HepG2 (cell line): ENCODE data around the gene SIM1. TPM values are rescaled to one million over a fixed set of nuclear protein-coding genes. Genes with fewer than 3 reads are reported as not detected.

Source experiments
- ATAC-seq: fragments of 200-7000 bp; cut with Tn5 transposase; 3 replicates; pipeline ENCODE4 v1.9.1; 2020; ENCODE audit warnings: mild to moderate bottlenecking, moderate library complexity
- BruUV-seq: library from RNA; stranded (reverse); fragments of 400-500 nt; replicated peaks from 2 replicates; lab custom pipeline; 2021; lab: Mats Ljungman, UMichigan
- CTCF ChIA-PET: fragments of 300-600 bp; formaldehyde crosslinking; extraction: SDS; loops from one replicate; lab custom pipeline; 2021; ENCODE audit warnings: low total read pairs, inconsistent platforms, low intra/inter-chr PET ratio; lab: Yijun Ruan, JAX
- POLR2A ChIA-PET: fragments of 350-600 bp; sonication (Branson Sonifier 250); formaldehyde crosslinking; loops from one replicate; lab custom pipeline; 2020; ENCODE audit warnings: antibody characterized with exemption, inconsistent platforms; lab: Yijun Ruan, JAX
- DNase-seq: peaks from one replicate; pipeline ENCODE4 v3.0.0-alpha.2; 2015; ENCODE audit warnings: low spot score
- FAIRE-seq: peaks from 3 replicates; lab custom pipeline; 2011; peaks lifted over from hg19 to GRCh38; lab: Jason Lieb, UNC
- H2AFZ ChIP-seq: one replicate; pipeline ENCODE4 v1.6.1; 2011; ENCODE audit warnings: low read length, inconsistent platforms
- H3K27ac ChIP-seq: fragments of 300-600 bp; 3 replicates; pipeline ENCODE4 v1.8.0; 2011; ENCODE audit warnings: mixed run types, mild to moderate bottlenecking, mixed read lengths, low read length, inconsistent platforms; ENCODE audit not compliant: insufficient read depth; ENCODE audit errors: extremely low read length
- H3K27me3 ChIP-seq, 2 experiments: fragments of 200-600 bp in 1 of 2; 2 replicates in 1 of 2; 3 replicates in 1 of 2; pipeline versions ENCODE4 v1.6.0 to v1.8.0; 2011; ENCODE audit warnings: low read length in 2 of 2, mild to moderate bottlenecking in 2 of 2, moderate library complexity in 2 of 2, inconsistent platforms in 1 of 2; ENCODE audit not compliant: insufficient read depth in 2 of 2, control insufficient read depth in 1 of 2
- H3K36me3 ChIP-seq, 2 experiments: fragments of 200-600 bp in 1 of 2; replicated peaks in 1 of 2; 2 replicates in 1 of 2; 3 replicates in 1 of 2; pipeline versions ENCODE4 v1.5.1 to v1.8.0; 2011; ENCODE audit warnings: low read length in 2 of 2, inconsistent platforms in 1 of 2; ENCODE audit not compliant: insufficient read depth in 2 of 2, control insufficient read depth in 1 of 2
- H3K4me1 ChIP-seq: 2 replicates; pipeline ENCODE4 v1.5.1; 2012; ENCODE audit warnings: low read length, inconsistent platforms; ENCODE audit not compliant: insufficient read depth
- H3K4me2 ChIP-seq: 2 replicates; pipeline ENCODE4 v1.6.0; 2011; ENCODE audit warnings: low read depth, low read length, inconsistent platforms
- H3K4me3 ChIP-seq, 3 experiments: fragments of 200-600 bp in 1 of 3; sonication (generic), shearing (Covaris generic) in 1 of 3; replicated peaks in 1 of 3; 2 replicates each; pipeline ENCODE4 v1.5.1; 2011 to 2016; ENCODE audit warnings: low read length in 3 of 3, inconsistent platforms in 2 of 3, low read depth in 2 of 3, mild to moderate bottlenecking in 2 of 3, control low read depth in 1 of 3, mixed read lengths in 1 of 3; ENCODE audit not compliant: insufficient read depth in 1 of 3
- H3K79me2 ChIP-seq: one replicate; pipeline ENCODE4 v1.6.1; 2011; ENCODE audit warnings: low read length, inconsistent platforms; ENCODE audit not compliant: insufficient read depth
- H3K9ac ChIP-seq: 2 replicates; pipeline ENCODE4 v1.6.0; 2011; ENCODE audit warnings: mild to moderate bottlenecking, low read depth, low read length, inconsistent platforms; ENCODE audit not compliant: insufficient read depth
- H3K9me3 ChIP-seq: 2 replicates; pipeline ENCODE4 v1.5.1; 2012; ENCODE audit warnings: mild to moderate bottlenecking, low read length
- H4K20me1 ChIP-seq: 2 replicates; pipeline ENCODE4 v1.6.0; 2011; ENCODE audit warnings: inconsistent platforms, mild to moderate bottlenecking, low read length, moderate library complexity; ENCODE audit not compliant: insufficient read depth
- DMTF1 ChIP-seq: sonication (generic); formaldehyde crosslinking; IDR thresholded peaks from 2 replicates; pipeline ENCODE4 v1.4.0; 2020; ENCODE audit warnings: mild to moderate bottlenecking, missing genetic modification reagents
- DR1 ChIP-seq: sonication (generic); formaldehyde crosslinking; IDR thresholded peaks from 2 replicates; pipeline ENCODE4 v1.8.0; 2021; ENCODE audit warnings: mild to moderate bottlenecking, missing genetic modification reagents, inconsistent platforms
- HDAC2 ChIP-seq: sonication (generic); formaldehyde crosslinking; IDR thresholded peaks from 2 replicates; pipeline ENCODE4 v1.4.0; 2020; ENCODE audit warnings: missing genetic modification reagents
- RARG ChIP-seq: sonication (generic); formaldehyde crosslinking; IDR thresholded peaks from 2 replicates; pipeline ENCODE4 v1.4.0; 2020; ENCODE audit warnings: low read depth, mild to moderate bottlenecking, missing genetic modification reagents
- SNAPC2 ChIP-seq: sonication (generic); formaldehyde crosslinking; IDR thresholded peaks from 2 replicates; pipeline ENCODE4 v1.8.1; 2022; ENCODE audit warnings: mild to moderate bottlenecking, missing genetic modification reagents
- TEAD3 ChIP-seq: optimal IDR thresholded peaks from 2 replicates; pipeline ENCODE3; 2016; ENCODE audit warnings: borderline replicate concordance
- TMF1 ChIP-seq: sonication (generic); formaldehyde crosslinking; IDR thresholded peaks from 2 replicates; pipeline ENCODE4 v1.8.1; 2022; ENCODE audit warnings: low read depth, missing genetic modification reagents
- ZBTB37 ChIP-seq: sonication (generic); formaldehyde crosslinking; IDR thresholded peaks from 2 replicates; pipeline ENCODE4 v1.4.0; 2020; ENCODE audit warnings: mild to moderate bottlenecking, missing genetic modification reagents
- ZNF136 ChIP-seq: sonication (generic); formaldehyde crosslinking; IDR thresholded peaks from 2 replicates; pipeline ENCODE4 v1.8.1; 2022; ENCODE audit warnings: low read depth, mild to moderate bottlenecking, moderate library complexity, missing genetic modification reagents
- ZNF674 ChIP-seq: sonication (generic); formaldehyde crosslinking; IDR thresholded peaks from 2 replicates; pipeline ENCODE4 v1.5.0; 2020; ENCODE audit warnings: low read depth, mild to moderate bottlenecking, missing genetic modification reagents
- ZNF737 ChIP-seq: sonication (generic); formaldehyde crosslinking; IDR thresholded peaks from 2 replicates; pipeline ENCODE4 v1.5.0; 2020; ENCODE audit warnings: missing genetic modification reagents, mild to moderate bottlenecking, borderline replicate concordance
- ZXDC ChIP-seq: sonication (generic); formaldehyde crosslinking; IDR thresholded peaks from 2 replicates; pipeline ENCODE4 v1.5.0; 2020; ENCODE audit warnings: mild to moderate bottlenecking, missing genetic modification reagents
- WGBS: methylation state at CpG from one replicate; pipeline ENCODE4 v1.1.6; 2017; ENCODE audit warnings: low lambda C conversion rate; 5-methylcytosine and 5-hydroxymethylcytosine counted together
- in situ Hi-C: cut with HindIII; loops from 2 replicates; pipeline ENCODE4 v1.10.0; 2017; ENCODE audit warnings: low pct_unique_long_range_greater_than_20kb; ENCODE audit not compliant: extremely low pct_ligation_motif_present
- intact Hi-C: fragments of 100-400 bp; cut with micrococcal nuclease; formaldehyde crosslinking; loops from one replicate; pipeline ENCODE4 v1.10.0; 2022; ENCODE audit not compliant: unreplicated experiment
- polyA plus RNA-seq, 8 experiments: library from polyadenylated mRNA; depleted of rRNA in 3 of 8; stranded (reverse) in 7 of 8; unstranded in 1 of 8; fragments of >200 nt; fragmentation: Illumina TruSeq in 4 of 8; extraction: Trizol in 4 of 8; gene quantifications; 2 replicates each; pipeline versions ENCODE4 v1.2.1 to v1.2.3, GENCODE V29; 2011 to 2016; ENCODE audit warnings: low read depth in 4 of 8, missing spikeins in 1 of 8, mixed read lengths in 1 of 8; ENCODE audit not compliant: insufficient read depth in 1 of 8
- total RNA-seq, 5 experiments: library from RNA; depleted of rRNA; stranded (reverse); fragments of >200 nt; fragmentation: Illumina TruSeq; extraction: Trizol; gene quantifications; 2 replicates each; pipeline ENCODE4 v1.2.3, GENCODE V29; 2016; ENCODE audit warnings: low read depth in 1 of 5

Gene SIM1
- total and polyA plus RNA-seq, 2 of the 13 experiments (the other 11 are each of a cell fraction or from before 2014, with no cell fraction given) = not detected

- TF ChIP-seq ZXDC (CRISPR knock-in tag) = no peak
Measured at GRCh38 chr6:100415768-100416167, 49.0 kb downstream of the SIM1 start (continued).

- ATAC-seq = no peak
- 27% methylated on average over 4 of the region's 4 CpGs for WGBS
- Histone ChIP-seq H4K20me1 (no peaks in the 10 kb centered on the region), H3K9me3 (no peaks in the 10 kb centered on the region), H3K4me1 (no peaks in the 10 kb centered on the region), H3K4me2 (no peak overlapping the region), H3K9ac (no peak overlapping the region), H3K4me3 (no peak overlapping the region), H3K36me3 (no peaks in the 10 kb centered on the region), H2AFZ (no peak overlapping the region), H3K27me3 (no peaks in the 10 kb centered on the region; a peak in 1 of 5 replicates), H3K27ac (no peak overlapping the region), H3K79me2 (no peaks in the 10 kb centered on the region)
- TF ChIP-seq ZNF674 (CRISPR knock-in tag) = no peak
- no peak for TF ChIP-seq TMF1 (CRISPR knock-in tag)
- TF ChIP-seq HDAC2 (CRISPR knock-in tag) = no peak
- no peak for TF ChIP-seq ZBTB37 (CRISPR knock-in tag)
- TF ChIP-seq TEAD3 (CRISPR knock-in tag) = no peak
- TF ChIP-seq ZNF737 (CRISPR knock-in tag) = no peak
- TF ChIP-seq DR1 (CRISPR knock-in tag) = no peak
- TF ChIP-seq SNAPC2 = no peak
- TF ChIP-seq RARG = no peak
- TF ChIP-seq ZNF136 (CRISPR knock-in tag) = no peak
- TF ChIP-seq DMTF1 = no peak
- ChIA-PET POLR2A (no interaction called here), CTCF (no interaction called here)
- FAIRE-seq = no peak
- intact Hi-C loops (no loop called here), in situ Hi-C loops (no loop called here)
- no TSS peak for BruUV-seq
- no peak for DNase-seq
Measured at GRCh38 chr6:100412872-100413271, 51.8 kb downstream of the SIM1 start.
